KMS-11 (cell line): ENCODE measurements around the gene OR1I1.

ENCODE experiments used
- H2AFZ ChIP-seq: fragments of 200-600 bp; sonication (generic); 2 replicates; pipeline ENCODE4 v1.6.1; 2016; ENCODE audit warnings: antibody characterized with exemption, mixed run types, low read depth
- H3K27ac ChIP-seq: fragments of 200-600 bp; sonication (generic); 2 replicates; pipeline ENCODE4 v1.6.1; 2016; ENCODE audit warnings: mild to moderate bottlenecking, mixed run types
- H3K27me3 ChIP-seq: fragments of 200-600 bp; sonication (generic); 2 replicates; pipeline ENCODE4 v1.6.1; 2017; ENCODE audit warnings: mild to moderate bottlenecking, low read depth, mixed run types, moderate library complexity; ENCODE audit not compliant: insufficient read depth
- H3K36me3 ChIP-seq: fragments of 200-600 bp; sonication (generic); 2 replicates; pipeline ENCODE4 v1.6.1; 2017; ENCODE audit warnings: mild to moderate bottlenecking, mixed run types; ENCODE audit not compliant: insufficient read depth
- H3K4me1 ChIP-seq: fragments of 200-600 bp; sonication (generic); 2 replicates; pipeline ENCODE4 v1.6.1; 2016; ENCODE audit warnings: mild to moderate bottlenecking, low read depth, mixed run types; ENCODE audit not compliant: poor library complexity, severe bottlenecking
- H3K4me2 ChIP-seq: fragments of 200-600 bp; sonication (generic); 2 replicates; pipeline ENCODE4 v1.7.0; 2016; ENCODE audit warnings: mild to moderate bottlenecking, mixed run types
- H3K4me3 ChIP-seq: fragments of 200-600 bp; sonication (generic); IDR thresholded peaks from 2 replicates; pipeline ENCODE4 v1.6.1; 2017; ENCODE audit warnings: low read depth, low read length, mixed read lengths; ENCODE audit not compliant: insufficient read depth
- H3K79me2 ChIP-seq: fragments of 200-600 bp; sonication (generic); 2 replicates; pipeline ENCODE4 v1.6.1; 2016; ENCODE audit warnings: low read depth, mixed run types; ENCODE audit not compliant: insufficient read depth
- H3K9ac ChIP-seq: fragments of 200-600 bp; sonication (generic); 2 replicates; pipeline ENCODE4 v1.6.1; 2016; ENCODE audit warnings: mild to moderate bottlenecking, mixed run types
- H4K20me1 ChIP-seq: fragments of 200-600 bp; sonication (generic); 2 replicates; pipeline ENCODE4 v1.6.1; 2016; ENCODE audit warnings: mild to moderate bottlenecking, mixed run types; ENCODE audit not compliant: insufficient read depth
- CTCF ChIP-seq: fragments of 200-600 bp; sonication (generic); conservative IDR thresholded peaks from 2 replicates; pipeline ENCODE4 v1.6.1; 2017; ENCODE audit warnings: low read depth, mild to moderate bottlenecking, antibody characterized with exemption, low read length, moderate library complexity, mixed read lengths

The OR1I1 gene

GRCh38 chr19:15125232-15126067, 43.4 kb downstream of the OR1I1 start:
- Histone ChIP-seq H3K4me3 (no peak overlapping the region), H2AFZ (peak overlapping the region; percentile 97), H3K4me2 (peak overlapping the region; percentile 84), H3K79me2 (no peaks in the 10 kb centered on the region), H4K20me1 (no peaks in the 10 kb centered on the region), H3K27me3 (peaks cover 11% of the 10 kb centered on the region; the same call in 1 of the 2 replicates), H3K9ac (peak overlapping the region; percentile 87), H3K27ac (peak overlapping the region; percentile 74), H3K4me1 (peaks cover 4% of the 10 kb centered on the region), H3K36me3 (no peaks in the 10 kb centered on the region)
- no peak for TF ChIP-seq CTCF

- H3K4me2 ChIP-seq: peak overlapping the region; percentile 40
- no peak overlapping the region for H3K4me3 ChIP-seq
- H3K27ac ChIP-seq: no peak overlapping the region
- no peaks in the 10 kb centered on the region for H3K79me2 ChIP-seq
- H3K27me3 ChIP-seq: peaks cover 13% of the 10 kb centered on the region; the same call in 1 of the 2 replicates
- H4K20me1 ChIP-seq: no peaks in the 10 kb centered on the region
- no peaks in the 10 kb centered on the region for H3K36me3 ChIP-seq
- no peak overlapping the region for H3K9ac ChIP-seq
- no peak for TF ChIP-seq CTCF
- H3K4me1 ChIP-seq: peaks cover 4% of the 10 kb centered on the region
- H2AFZ ChIP-seq: peak overlapping the region; percentile 97
Observed at GRCh38 chr19:15126131-15126910, 44.3 kb downstream of the OR1I1 start.

GRCh38 chr19:15128162-15128770, 46.3 kb downstream of the OR1I1 start:
- Histone ChIP-seq H3K4me1 (peaks cover 4% of the 10 kb centered on the region), H3K4me3 (no peak overlapping the region), H4K20me1 (no peaks in the 10 kb centered on the region), H3K9ac (no peak overlapping the region), H2AFZ (no peak overlapping the region), H3K27me3 (peaks cover 15% of the 10 kb centered on the region; the same call in 1 of the 2 replicates), H3K27ac (no peak overlapping the region), H3K4me2 (no peak overlapping the region), H3K79me2 (no peaks in the 10 kb centered on the region), H3K36me3 (no peaks in the 10 kb centered on the region)
- TF ChIP-seq CTCF: no peak

GRCh38 chr19:15129856-15130585, 48.0 kb downstream of the OR1I1 start:
- Histone ChIP-seq H3K4me1 (peaks cover 4% of the 10 kb centered on the region), H3K9ac (no peak overlapping the region), H4K20me1 (no peaks in the 10 kb centered on the region), H3K79me2 (no peaks in the 10 kb centered on the region), H3K4me3 (no peak overlapping the region), H3K4me2 (no peak overlapping the region), H3K36me3 (no peaks in the 10 kb centered on the region), H3K27ac (no peak overlapping the region), H2AFZ (no peak overlapping the region), H3K27me3 (peaks cover 15% of the 10 kb centered on the region; the same call in 1 of the 2 replicates)
- TF ChIP-seq CTCF: no peak
